Stimulated activated CD4-positive, alpha-beta T cell treated with anti-CD3 and anti-CD28 coated beads, Interleukin-4, amount 100 ng/mL, for 4 hours (primary cell): ENCODE data around the gene BMP7.

ENCODE experiments used
- DNase-seq, 2 experiments: peaks; one replicate each; pipeline ENCODE4 v3.0.0-alpha.2; 2020

The BMP7 gene

GRCh38 chr20:57118964-57119363 is 147.5 kb downstream of the BMP7 start:
- DNase-seq = no peak
